ENCODE measurements around the gene MSLN.
"Not testable (repeated sequence)": the region's sequence is repeated elsewhere in the genome, so short reads cannot be mapped to it uniquely, and the experiment has no call there.

Gene MSLN

GRCh38 chr16:750485-750884 lies 10.0 kb upstream of the MSLN start:
- H3K4me3 ChIP-seq (ENCODE audit: low read depth, low read length) = no peak overlapping the region
- TF ChIP-seq CTCF (IDR thresholded peaks at IDR 0.05; ENCODE audit: low read depth, low read length, missing control alignments) = no peak
- in situ Hi-C loops (cut with HindIII; ENCODE audit: low sequenced_read_pairs) = no loop called here
- no peak for DNase-seq (ENCODE audit: low read depth)

- H3K4me3 ChIP-seq (ENCODE audit: low read depth, low read length) = no peak overlapping the region
- no peak for TF ChIP-seq CTCF (IDR thresholded peaks at IDR 0.05; ENCODE audit: low read depth, low read length, missing control alignments)
- in situ Hi-C loops (cut with HindIII; ENCODE audit: low sequenced_read_pairs) = no loop called here
- no peak for DNase-seq (ENCODE audit: low read depth)
Observed at GRCh38 chr16:751152-752006, 9.2 kb upstream of the MSLN start.

DNA sequence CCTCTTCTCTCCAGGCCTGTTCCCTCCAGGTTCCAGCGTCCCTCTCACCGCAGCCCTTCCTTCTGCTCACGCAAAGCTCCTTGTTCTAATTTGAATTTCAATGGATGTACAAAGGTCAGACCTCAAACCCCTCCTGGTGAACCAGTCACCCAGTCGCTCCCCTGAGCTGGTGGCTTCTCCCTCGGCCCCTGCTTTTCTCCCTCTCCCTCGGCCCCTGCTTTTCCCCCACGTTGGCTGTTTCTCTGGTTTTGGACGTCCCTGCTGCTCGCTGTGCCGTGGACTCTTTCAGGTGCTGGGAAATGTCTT lies 8.6 kb upstream of the MSLN start:
- in situ Hi-C loops (cut with HindIII; ENCODE audit: low sequenced_read_pairs) = no loop called here
- no peak overlapping the region for H3K4me3 ChIP-seq (ENCODE audit: low read depth, low read length)
- TF ChIP-seq CTCF (IDR thresholded peaks at IDR 0.05; ENCODE audit: low read depth, low read length, missing control alignments) = no peak
- no peak for DNase-seq (ENCODE audit: low read depth)

DNA sequence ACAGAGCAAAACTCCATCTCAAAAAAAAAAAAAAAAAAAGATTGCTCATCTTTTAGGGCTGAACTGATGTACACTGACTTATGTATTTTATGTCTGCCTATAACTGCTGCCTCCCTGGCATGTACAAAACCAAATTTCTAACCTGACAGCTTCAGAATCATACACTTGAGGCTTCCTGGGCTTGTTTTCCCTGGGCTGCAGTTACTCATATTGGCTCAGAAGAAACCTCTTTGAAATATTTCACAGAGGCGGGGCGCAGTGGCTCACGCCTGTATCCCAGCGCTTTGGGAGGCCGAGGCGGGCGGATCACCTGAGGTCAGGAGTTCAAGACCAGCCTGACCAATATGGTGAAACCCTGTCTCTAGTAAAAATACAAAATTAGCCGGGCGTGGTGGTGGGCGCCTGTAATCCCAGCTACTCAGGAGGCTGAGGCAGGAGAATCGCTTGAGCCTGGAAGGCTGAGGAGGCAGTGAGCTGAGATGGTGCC lies 6.4 kb upstream of the MSLN start:
- H3K4me3 ChIP-seq (ENCODE audit: low read depth, low read length); in situ Hi-C loops (cut with HindIII; ENCODE audit: low sequenced_read_pairs); DNase-seq (ENCODE audit: low read depth): not testable (repeated sequence)

DNA sequence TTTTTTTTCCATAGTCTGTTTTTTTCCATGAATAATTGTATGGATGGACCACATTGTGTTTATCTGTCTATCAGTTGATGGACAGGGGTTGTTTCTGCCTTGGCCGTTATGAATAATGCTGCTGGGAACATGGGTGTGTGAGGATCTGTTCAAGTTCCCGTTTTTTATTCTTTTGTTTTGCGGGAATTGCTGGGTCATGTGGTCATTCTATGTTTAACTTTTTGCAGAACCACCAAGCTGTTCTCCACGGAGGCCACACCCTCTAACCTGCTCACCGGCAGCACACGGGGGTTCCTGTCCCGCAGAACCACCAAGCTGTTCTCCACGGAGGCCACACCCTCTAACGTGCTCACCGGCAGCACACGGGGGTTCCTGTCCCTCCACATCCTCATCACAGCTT lies 5.9 kb upstream of the MSLN start:
- DNase-seq (ENCODE audit: low read depth) = no peak
- TF ChIP-seq CTCF (IDR thresholded peaks at IDR 0.05; ENCODE audit: low read depth, low read length, missing control alignments) = no peak
- no peak overlapping the region for H3K4me3 ChIP-seq (ENCODE audit: low read depth, low read length)
- in situ Hi-C loops (cut with HindIII; ENCODE audit: low sequenced_read_pairs) = no loop called here

GRCh38 chr16:756428-756827 lies 4.1 kb upstream of the MSLN start:
- DNase-seq (ENCODE audit: low read depth) = no peak
- no peak overlapping the region for H3K4me3 ChIP-seq (ENCODE audit: low read depth, low read length)
- no peak for TF ChIP-seq CTCF (IDR thresholded peaks at IDR 0.05; ENCODE audit: low read depth, low read length, missing control alignments)
- in situ Hi-C loops (cut with HindIII; ENCODE audit: low sequenced_read_pairs) = no loop called here

DNA sequence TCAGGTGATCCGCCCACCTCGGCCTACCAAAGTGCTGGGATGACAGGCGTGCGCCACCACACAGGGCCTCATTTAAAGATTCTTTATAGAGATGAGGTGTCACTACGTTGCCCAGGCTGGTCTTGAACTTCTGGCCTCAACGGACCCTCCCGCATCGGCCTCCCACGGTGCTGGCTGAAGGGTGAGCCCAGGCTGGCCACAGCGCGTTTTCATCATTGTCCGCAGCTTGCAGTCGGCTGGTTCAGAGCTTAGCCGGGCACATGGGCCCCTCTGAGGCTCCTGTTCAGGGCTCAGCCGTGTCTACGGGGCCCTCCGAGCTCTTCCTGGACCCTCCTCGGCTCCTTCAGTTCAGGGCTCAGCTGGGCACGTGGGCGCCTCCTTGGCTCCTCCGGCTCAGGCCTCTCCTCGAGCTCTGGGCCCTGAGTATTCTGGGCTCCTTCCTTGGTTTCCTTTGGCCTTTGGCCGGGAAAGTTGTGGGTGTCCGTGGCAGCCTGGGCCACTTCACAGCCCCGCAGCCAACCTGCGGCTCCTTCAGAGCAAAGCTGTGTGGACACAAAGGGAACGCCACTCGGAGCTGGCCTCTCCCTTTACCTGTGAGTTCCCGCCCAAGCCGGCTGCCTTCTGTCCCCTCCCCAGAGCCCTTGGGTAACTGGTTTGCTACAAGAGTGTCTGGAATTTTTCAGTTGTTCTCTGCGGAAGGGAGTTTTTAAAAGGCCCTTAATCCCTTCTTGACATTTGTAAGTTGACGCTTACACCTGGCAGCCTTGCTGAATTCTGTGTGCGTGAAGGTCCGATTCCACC lies 1.2 kb upstream of the MSLN start:
- DNase-seq (ENCODE audit: low read depth) = no peak
- in situ Hi-C loops (cut with HindIII; ENCODE audit: low sequenced_read_pairs) = no loop called here
- TF ChIP-seq CTCF (IDR thresholded peaks at IDR 0.05; ENCODE audit: low read depth, low read length, missing control alignments) = no peak
- H3K4me3 ChIP-seq (ENCODE audit: low read depth, low read length) = no peak overlapping the region

Data from astrocyte of the cerebellum (primary cell).